K562 (cell line): Measurements from ENCODE around the gene KLRC3. TPM values are rescaled to one million over a fixed set of nuclear protein-coding genes. Genes with fewer than 3 reads are reported as not detected.

ENCODE experiments used
- CBX3 ChIP-seq, 2 experiments: IDR thresholded peaks; 1 replicate in 1 of 2; 2 replicates in 1 of 2; pipeline ENCODE4 v1.6.1; 2012; ENCODE audit warnings: inconsistent platforms in 2 of 2, low read length in 2 of 2, borderline replicate concordance in 1 of 2, control low read depth in 1 of 2
- ZNF79 ChIP-seq: fragments of 250-450 bp; sonication (Bioruptor Pico); IDR thresholded peaks from 2 replicates; pipeline ENCODE4 v1.4.0; 2020; ENCODE audit warnings: low read depth, mild to moderate bottlenecking, moderate library complexity
- polyA plus RNA-seq, 8 experiments: library from polyadenylated mRNA; depleted of rRNA in 4 of 8; stranded (reverse) in 5 of 8; unstranded in 3 of 8; fragments of >200 nt; fragmentation: Nextera tagmentation in 2 of 8; fragmentation: Illumina TruSeq in 1 of 8; extraction: Ambion mirVana in 2 of 8; extraction: Trizol in 1 of 8; gene quantifications; 2 replicates each; pipeline versions ENCODE4 v1.2.1 to v1.2.3, GENCODE V29; 2011 to 2014; ENCODE audit warnings: inconsistent platforms in 1 of 8, missing spikeins in 1 of 8
- total RNA-seq, 7 experiments: library from RNA; depleted of rRNA in 6 of 7; stranded (reverse); fragments of >200 nt in 6 of 7; fragmentation: Illumina TruSeq in 2 of 7; extraction: Trizol in 2 of 7; gene quantifications; 2 replicates each; pipeline versions ENCODE4 v1.2.1 to v1.2.3, GENCODE V29; 2011 to 2021; ENCODE audit warnings: low replicate concordance in 1 of 7
- TF ChIP-seq, protein P1 (sequence below), 2 experiments: fragments of 150-350 bp in 1 of 2; IDR thresholded peaks; 2 replicates each; pipeline ENCODE4 v1.6.1; 2012 to 2016; ENCODE audit warnings: low read depth in 2 of 2, low read length in 2 of 2, mild to moderate bottlenecking in 1 of 2, moderate library complexity in 1 of 2
- TF ChIP-seq, protein P2 (sequence below), 2 experiments: IDR thresholded peaks; 2 replicates each; pipeline ENCODE4 v1.6.1; 2012; ENCODE audit warnings: improper control_type of control experiment in 2 of 2, low read depth in 2 of 2, low read length in 2 of 2, borderline replicate concordance in 1 of 2
- TF ChIP-seq, protein P3 (sequence below): sonication (generic); formaldehyde crosslinking; IDR thresholded peaks from 2 replicates; pipeline ENCODE4 v1.8.0; 2022; ENCODE audit warnings: missing genetic modification reagents, mild to moderate bottlenecking, moderate library complexity, borderline replicate concordance

KLRC3 gene
- total and polyA plus RNA-seq, 9 of the 15 experiments (the other 6 are each of a cell fraction or from before 2014, with no cell fraction given), result 0.09 to 0.32 (median 0.18) TPM; not detected in 5

- TF ChIP-seq, protein P1, sequence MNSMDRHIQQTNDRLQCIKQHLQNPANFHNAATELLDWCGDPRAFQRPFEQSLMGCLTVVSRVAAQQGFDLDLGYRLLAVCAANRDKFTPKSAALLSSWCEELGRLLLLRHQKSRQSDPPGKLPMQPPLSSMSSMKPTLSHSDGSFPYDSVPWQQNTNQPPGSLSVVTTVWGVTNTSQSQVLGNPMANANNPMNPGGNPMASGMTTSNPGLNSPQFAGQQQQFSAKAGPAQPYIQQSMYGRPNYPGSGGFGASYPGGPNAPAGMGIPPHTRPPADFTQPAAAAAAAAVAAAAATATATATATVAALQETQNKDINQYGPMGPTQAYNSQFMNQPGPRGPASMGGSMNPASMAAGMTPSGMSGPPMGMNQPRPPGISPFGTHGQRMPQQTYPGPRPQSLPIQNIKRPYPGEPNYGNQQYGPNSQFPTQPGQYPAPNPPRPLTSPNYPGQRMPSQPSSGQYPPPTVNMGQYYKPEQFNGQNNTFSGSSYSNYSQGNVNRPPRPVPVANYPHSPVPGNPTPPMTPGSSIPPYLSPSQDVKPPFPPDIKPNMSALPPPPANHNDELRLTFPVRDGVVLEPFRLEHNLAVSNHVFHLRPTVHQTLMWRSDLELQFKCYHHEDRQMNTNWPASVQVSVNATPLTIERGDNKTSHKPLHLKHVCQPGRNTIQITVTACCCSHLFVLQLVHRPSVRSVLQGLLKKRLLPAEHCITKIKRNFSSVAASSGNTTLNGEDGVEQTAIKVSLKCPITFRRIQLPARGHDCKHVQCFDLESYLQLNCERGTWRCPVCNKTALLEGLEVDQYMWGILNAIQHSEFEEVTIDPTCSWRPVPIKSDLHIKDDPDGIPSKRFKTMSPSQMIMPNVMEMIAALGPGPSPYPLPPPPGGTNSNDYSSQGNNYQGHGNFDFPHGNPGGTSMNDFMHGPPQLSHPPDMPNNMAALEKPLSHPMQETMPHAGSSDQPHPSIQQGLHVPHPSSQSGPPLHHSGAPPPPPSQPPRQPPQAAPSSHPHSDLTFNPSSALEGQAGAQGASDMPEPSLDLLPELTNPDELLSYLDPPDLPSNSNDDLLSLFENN (IDR thresholded peaks at IDR 0.05; ENCODE audit: low read depth in 2 of 2, low read length in 2 of 2), result no peak
- TF ChIP-seq, protein P2, sequence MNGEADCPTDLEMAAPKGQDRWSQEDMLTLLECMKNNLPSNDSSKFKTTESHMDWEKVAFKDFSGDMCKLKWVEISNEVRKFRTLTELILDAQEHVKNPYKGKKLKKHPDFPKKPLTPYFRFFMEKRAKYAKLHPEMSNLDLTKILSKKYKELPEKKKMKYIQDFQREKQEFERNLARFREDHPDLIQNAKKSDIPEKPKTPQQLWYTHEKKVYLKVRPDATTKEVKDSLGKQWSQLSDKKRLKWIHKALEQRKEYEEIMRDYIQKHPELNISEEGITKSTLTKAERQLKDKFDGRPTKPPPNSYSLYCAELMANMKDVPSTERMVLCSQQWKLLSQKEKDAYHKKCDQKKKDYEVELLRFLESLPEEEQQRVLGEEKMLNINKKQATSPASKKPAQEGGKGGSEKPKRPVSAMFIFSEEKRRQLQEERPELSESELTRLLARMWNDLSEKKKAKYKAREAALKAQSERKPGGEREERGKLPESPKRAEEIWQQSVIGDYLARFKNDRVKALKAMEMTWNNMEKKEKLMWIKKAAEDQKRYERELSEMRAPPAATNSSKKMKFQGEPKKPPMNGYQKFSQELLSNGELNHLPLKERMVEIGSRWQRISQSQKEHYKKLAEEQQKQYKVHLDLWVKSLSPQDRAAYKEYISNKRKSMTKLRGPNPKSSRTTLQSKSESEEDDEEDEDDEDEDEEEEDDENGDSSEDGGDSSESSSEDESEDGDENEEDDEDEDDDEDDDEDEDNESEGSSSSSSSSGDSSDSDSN (IDR thresholded peaks at IDR 0.05; ENCODE audit: borderline replicate concordance in 1 of 2, low read depth in 2 of 2, low read length in 2 of 2), result no peak
- TF ChIP-seq, protein P3, sequence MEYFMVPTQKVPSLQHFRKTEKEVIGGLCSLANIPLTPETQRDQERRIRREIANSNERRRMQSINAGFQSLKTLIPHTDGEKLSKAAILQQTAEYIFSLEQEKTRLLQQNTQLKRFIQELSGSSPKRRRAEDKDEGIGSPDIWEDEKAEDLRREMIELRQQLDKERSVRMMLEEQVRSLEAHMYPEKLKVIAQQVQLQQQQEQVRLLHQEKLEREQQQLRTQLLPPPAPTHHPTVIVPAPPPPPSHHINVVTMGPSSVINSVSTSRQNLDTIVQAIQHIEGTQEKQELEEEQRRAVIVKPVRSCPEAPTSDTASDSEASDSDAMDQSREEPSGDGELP (CRISPR knock-in tag), result no peak
- TF ChIP-seq CBX3 (IDR thresholded peaks at IDR 0.05; ENCODE audit: borderline replicate concordance in 1 of 2, low read length in 2 of 2) (no peak), ZNF79 (CRISPR knock-in tag) (no peak)
These were observed 22.2 kb downstream of the KLRC3 start (continued) for GRCh38 chr12:10398168-10398567.
